Liver (tissue), 9 donors: ENCODE measurements around the gene TYW1. TPM values are rescaled to one million over a fixed set of nuclear protein-coding genes. Genes with fewer than 3 reads are reported as not detected.

Source experiments
- DNase-seq: peaks from one replicate; pipeline ENCODE4 v3.0.0-alpha.2; 2017; ENCODE audit warnings: low spot score
- H3K27ac ChIP-seq, 2 donors: one replicate each; pipeline ENCODE4 v1.7.0; 2013; ENCODE audit warnings: inconsistent platforms in 2 of 2, low read length in 2 of 2, control low read depth in 1 of 2, low read depth in 1 of 2, mild to moderate bottlenecking in 1 of 2
- H3K27me3 ChIP-seq, 4 donors: one replicate each; pipeline versions ENCODE4 v1.6.1 to v1.7.0; 2013; ENCODE audit warnings: low read length in 3 of 4, inconsistent platforms in 1 of 4, mild to moderate bottlenecking in 1 of 4, moderate library complexity in 1 of 4; ENCODE audit not compliant: control insufficient read depth in 4 of 4, insufficient read depth in 4 of 4
- H3K36me3 ChIP-seq, 4 donors: one replicate each; pipeline versions ENCODE4 v1.6.1 to v1.7.0; 2013; ENCODE audit warnings: low read length in 3 of 4, mild to moderate bottlenecking in 3 of 4, low read depth in 1 of 4, moderate library complexity in 1 of 4; ENCODE audit not compliant: control insufficient read depth in 4 of 4, insufficient read depth in 3 of 4
- H3K4me1 ChIP-seq, 4 donors: one replicate each; pipeline versions ENCODE4 v1.6.1 to v1.7.0; 2013; ENCODE audit warnings: low read length in 3 of 4, mild to moderate bottlenecking in 3 of 4, moderate library complexity in 1 of 4; ENCODE audit not compliant: control insufficient read depth in 4 of 4, insufficient read depth in 4 of 4
- H3K4me3 ChIP-seq, 3 donors: one replicate each; pipeline versions ENCODE4 v1.6.1 to v1.7.0; 2013; ENCODE audit warnings: low read length in 3 of 3, control low read depth in 1 of 3, low read depth in 1 of 3, mild to moderate bottlenecking in 1 of 3
- H3K9ac ChIP-seq, 2 donors: one replicate each; pipeline ENCODE4 v1.7.0; 2013; ENCODE audit warnings: low read length in 2 of 2, mild to moderate bottlenecking in 2 of 2, moderate library complexity in 2 of 2, control low read depth in 1 of 2, low read depth in 1 of 2
- H3K9me3 ChIP-seq, 4 donors: one replicate each; pipeline versions ENCODE4 v1.6.1 to v1.7.0; 2013; ENCODE audit warnings: low read length in 3 of 4; ENCODE audit not compliant: control insufficient read depth in 4 of 4
- EGR1 ChIP-seq, 2 donors: IDR thresholded peaks; 2 replicates each; pipeline ENCODE4 v1.6.1; 2016 to 2018; ENCODE audit warnings: antibody characterized with exemption in 2 of 2, low read depth in 2 of 2
- FOXA1 ChIP-seq: IDR thresholded peaks from 2 replicates; pipeline ENCODE4 v1.6.1; 2016; ENCODE audit warnings: antibody characterized with exemption
- FOXA2 ChIP-seq: IDR thresholded peaks from 2 replicates; pipeline ENCODE4 v1.6.1; 2016; ENCODE audit warnings: antibody characterized with exemption
- GABPA ChIP-seq, 2 donors: IDR thresholded peaks in 1 of 2; conservative IDR thresholded peaks in 1 of 2; 2 replicates each; pipeline ENCODE4 v1.6.1; 2016; ENCODE audit warnings: antibody characterized with exemption in 2 of 2, mild to moderate bottlenecking in 1 of 2, moderate library complexity in 1 of 2
- HNF4A ChIP-seq, 2 donors: conservative IDR thresholded peaks; 2 replicates each; pipeline ENCODE4 v1.6.1; 2016; ENCODE audit warnings: antibody characterized with exemption in 2 of 2, mild to moderate bottlenecking in 2 of 2
- HNF4G ChIP-seq: IDR thresholded peaks from 2 replicates; pipeline ENCODE4 v1.6.1; 2016; ENCODE audit warnings: antibody characterized with exemption
- JUND ChIP-seq, 2 donors: IDR thresholded peaks; 2 replicates each; pipeline ENCODE4 v1.6.1; 2016; ENCODE audit warnings: antibody characterized with exemption in 2 of 2
- NR2F2 ChIP-seq: IDR thresholded peaks from 2 replicates; pipeline ENCODE4 v1.6.1; 2016; ENCODE audit warnings: antibody characterized with exemption
- RAD21 ChIP-seq, 2 donors: IDR thresholded peaks; 2 replicates each; pipeline ENCODE4 v1.6.1; 2016; ENCODE audit warnings: antibody characterized with exemption in 2 of 2, mild to moderate bottlenecking in 2 of 2
- RXRA ChIP-seq, 2 donors: IDR thresholded peaks; 2 replicates each; pipeline ENCODE4 v1.6.1; 2017 to 2018; ENCODE audit warnings: antibody characterized with exemption in 2 of 2, mild to moderate bottlenecking in 1 of 2
- SP1 ChIP-seq: IDR thresholded peaks from 2 replicates; pipeline ENCODE4 v1.6.1; 2018; ENCODE audit warnings: antibody characterized with exemption, mild to moderate bottlenecking
- TAF1 ChIP-seq: conservative IDR thresholded peaks from 2 replicates; pipeline ENCODE4 v1.6.1; 2016; ENCODE audit warnings: antibody characterized with exemption, mild to moderate bottlenecking
- YY1 ChIP-seq: IDR thresholded peaks from 2 replicates; pipeline ENCODE4 v1.6.1; 2016; ENCODE audit warnings: antibody characterized with exemption, mild to moderate bottlenecking
- WGBS: extraction: QIAGEN DNeasy Blood & Tissue Kit; methylation state at CpG from one replicate; pipeline ENCODE4 v1.1.7; 2013; 5-methylcytosine and 5-hydroxymethylcytosine counted together
- polyA plus RNA-seq, 2 donors: library from polyadenylated mRNA; stranded (reverse) in 1 of 2; unstranded in 1 of 2; fragments of 200-250 nt in 1 of 2; fragments of >200 nt in 1 of 2; fragmentation: Nextera tagmentation in 1 of 2; extraction: Ambion mirVana in 1 of 2; gene quantifications; one replicate each; pipeline versions ENCODE4 v1.2.1 to v1.2.3, GENCODE V29; 2013 to 2015
- total RNA-seq, 2 donors: library from RNA; depleted of rRNA; stranded (reverse); fragments of >200 nt; gene quantifications; one replicate each; pipeline ENCODE4 v1.2.3, GENCODE V29; 2014
- TF ChIP-seq, protein P1 (sequence below): fragments of 150-350 bp; IDR thresholded peaks from 2 replicates; pipeline ENCODE4 v1.5.1; 2017; ENCODE audit warnings: improper control_type of control experiment, low read depth, low read length; ENCODE audit not compliant: missing input control
- TF ChIP-seq, protein P2 (sequence below): IDR thresholded peaks from 2 replicates; pipeline ENCODE4 v1.6.1; 2016; ENCODE audit warnings: antibody characterized with exemption
- TF ChIP-seq, protein P3 (sequence below): IDR thresholded peaks from 2 replicates; pipeline ENCODE4 v1.6.1; 2016; ENCODE audit warnings: antibody characterized with exemption, mild to moderate bottlenecking
- TF ChIP-seq, protein P4 (sequence below): IDR thresholded peaks from 2 replicates; pipeline ENCODE4 v1.6.1; 2016; ENCODE audit warnings: antibody characterized with exemption
- TF ChIP-seq, protein P5 (sequence below): IDR thresholded peaks from 2 replicates; pipeline ENCODE4 v1.6.1; 2016; ENCODE audit warnings: antibody characterized with exemption
- donor health status: healthy.
- donor health status: healthy.
- donor health status: healthy.
- donor health status: healthy.
- donor health status: healthy.

TYW1 gene
- total and polyA plus RNA-seq, 4 donors = 6.7 to 16.6 (median 9.9) TPM

DNA sequence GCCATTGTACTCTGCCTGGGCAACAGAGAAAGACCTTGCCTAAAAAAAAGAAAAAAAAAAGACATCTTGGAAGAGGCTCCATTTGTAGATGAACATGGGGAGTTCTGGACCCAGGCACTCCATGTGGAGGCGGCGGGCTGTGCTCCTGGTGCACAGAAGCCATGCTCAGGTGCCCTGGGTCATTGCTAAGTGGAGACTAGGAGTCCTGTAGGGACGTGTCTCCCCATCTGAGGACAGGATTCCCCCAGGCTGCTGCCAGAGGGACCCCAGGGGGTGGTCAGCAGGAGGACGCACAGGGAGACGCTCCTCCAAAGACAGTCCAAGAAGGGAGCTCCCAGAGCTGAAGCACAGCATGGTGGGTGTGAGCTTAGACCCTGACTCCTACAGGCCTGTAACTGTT is 35.5 kb upstream of the TYW1 start (continued):
- TF ChIP-seq, protein P1, sequence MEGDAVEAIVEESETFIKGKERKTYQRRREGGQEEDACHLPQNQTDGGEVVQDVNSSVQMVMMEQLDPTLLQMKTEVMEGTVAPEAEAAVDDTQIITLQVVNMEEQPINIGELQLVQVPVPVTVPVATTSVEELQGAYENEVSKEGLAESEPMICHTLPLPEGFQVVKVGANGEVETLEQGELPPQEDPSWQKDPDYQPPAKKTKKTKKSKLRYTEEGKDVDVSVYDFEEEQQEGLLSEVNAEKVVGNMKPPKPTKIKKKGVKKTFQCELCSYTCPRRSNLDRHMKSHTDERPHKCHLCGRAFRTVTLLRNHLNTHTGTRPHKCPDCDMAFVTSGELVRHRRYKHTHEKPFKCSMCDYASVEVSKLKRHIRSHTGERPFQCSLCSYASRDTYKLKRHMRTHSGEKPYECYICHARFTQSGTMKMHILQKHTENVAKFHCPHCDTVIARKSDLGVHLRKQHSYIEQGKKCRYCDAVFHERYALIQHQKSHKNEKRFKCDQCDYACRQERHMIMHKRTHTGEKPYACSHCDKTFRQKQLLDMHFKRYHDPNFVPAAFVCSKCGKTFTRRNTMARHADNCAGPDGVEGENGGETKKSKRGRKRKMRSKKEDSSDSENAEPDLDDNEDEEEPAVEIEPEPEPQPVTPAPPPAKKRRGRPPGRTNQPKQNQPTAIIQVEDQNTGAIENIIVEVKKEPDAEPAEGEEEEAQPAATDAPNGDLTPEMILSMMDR = no peak
- TF ChIP-seq GABPA (IDR thresholded peaks at IDR 0.05 in 1 of 2, conservative IDR thresholded peaks at IDR 0.05 in 1 of 2) (no peak), NR2F2 (no peak), TAF1 (no peak), HNF4G (no peak), HNF4A (conservative IDR thresholded peaks at IDR 0.05) (no peak)
- TF ChIP-seq, protein P2, sequence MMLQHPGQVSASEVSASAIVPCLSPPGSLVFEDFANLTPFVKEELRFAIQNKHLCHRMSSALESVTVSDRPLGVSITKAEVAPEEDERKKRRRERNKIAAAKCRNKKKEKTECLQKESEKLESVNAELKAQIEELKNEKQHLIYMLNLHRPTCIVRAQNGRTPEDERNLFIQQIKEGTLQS = no peak

DNA sequence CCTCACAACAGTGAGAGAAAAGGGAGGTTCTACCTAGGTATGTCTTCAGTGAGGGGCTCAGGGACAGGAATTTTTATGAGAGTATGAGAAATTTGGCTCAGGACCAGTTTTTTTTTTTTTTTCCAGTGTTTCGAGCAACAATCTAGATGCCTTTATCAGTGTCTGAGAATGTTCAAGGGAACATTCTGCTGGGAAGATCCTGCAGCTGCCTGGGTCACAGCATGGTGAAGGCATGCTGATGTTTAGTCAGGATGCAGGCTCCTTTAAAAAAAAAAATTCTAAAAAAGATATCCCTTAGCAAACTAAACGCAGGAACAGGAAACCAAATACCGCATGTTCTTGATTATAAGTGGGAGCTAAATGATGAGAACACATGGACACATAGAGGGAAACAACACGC is 32.2 kb upstream of the TYW1 start:
- H3K4me1 ChIP-seq = no peaks in the 10 kb centered on the region
- TF ChIP-seq JUND (IDR thresholded peaks at IDR 0.05) = no peak
- no peak for TF ChIP-seq EGR1 (IDR thresholded peaks at IDR 0.05; ENCODE audit: low read depth in 2 of 2)
- TF ChIP-seq FOXA2 = no peak
- TF ChIP-seq, protein P2 = no peak
- TF ChIP-seq YY1 = no peak
- TF ChIP-seq, protein P1 = no peak
- no peak for TF ChIP-seq HNF4G
- TF ChIP-seq, protein P3, sequence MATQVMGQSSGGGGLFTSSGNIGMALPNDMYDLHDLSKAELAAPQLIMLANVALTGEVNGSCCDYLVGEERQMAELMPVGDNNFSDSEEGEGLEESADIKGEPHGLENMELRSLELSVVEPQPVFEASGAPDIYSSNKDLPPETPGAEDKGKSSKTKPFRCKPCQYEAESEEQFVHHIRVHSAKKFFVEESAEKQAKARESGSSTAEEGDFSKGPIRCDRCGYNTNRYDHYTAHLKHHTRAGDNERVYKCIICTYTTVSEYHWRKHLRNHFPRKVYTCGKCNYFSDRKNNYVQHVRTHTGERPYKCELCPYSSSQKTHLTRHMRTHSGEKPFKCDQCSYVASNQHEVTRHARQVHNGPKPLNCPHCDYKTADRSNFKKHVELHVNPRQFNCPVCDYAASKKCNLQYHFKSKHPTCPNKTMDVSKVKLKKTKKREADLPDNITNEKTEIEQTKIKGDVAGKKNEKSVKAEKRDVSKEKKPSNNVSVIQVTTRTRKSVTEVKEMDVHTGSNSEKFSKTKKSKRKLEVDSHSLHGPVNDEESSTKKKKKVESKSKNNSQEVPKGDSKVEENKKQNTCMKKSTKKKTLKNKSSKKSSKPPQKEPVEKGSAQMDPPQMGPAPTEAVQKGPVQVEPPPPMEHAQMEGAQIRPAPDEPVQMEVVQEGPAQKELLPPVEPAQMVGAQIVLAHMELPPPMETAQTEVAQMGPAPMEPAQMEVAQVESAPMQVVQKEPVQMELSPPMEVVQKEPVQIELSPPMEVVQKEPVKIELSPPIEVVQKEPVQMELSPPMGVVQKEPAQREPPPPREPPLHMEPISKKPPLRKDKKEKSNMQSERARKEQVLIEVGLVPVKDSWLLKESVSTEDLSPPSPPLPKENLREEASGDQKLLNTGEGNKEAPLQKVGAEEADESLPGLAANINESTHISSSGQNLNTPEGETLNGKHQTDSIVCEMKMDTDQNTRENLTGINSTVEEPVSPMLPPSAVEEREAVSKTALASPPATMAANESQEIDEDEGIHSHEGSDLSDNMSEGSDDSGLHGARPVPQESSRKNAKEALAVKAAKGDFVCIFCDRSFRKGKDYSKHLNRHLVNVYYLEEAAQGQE = no peak
- TF ChIP-seq, protein P4, sequence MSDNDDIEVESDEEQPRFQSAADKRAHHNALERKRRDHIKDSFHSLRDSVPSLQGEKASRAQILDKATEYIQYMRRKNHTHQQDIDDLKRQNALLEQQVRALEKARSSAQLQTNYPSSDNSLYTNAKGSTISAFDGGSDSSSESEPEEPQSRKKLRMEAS = no peak
- no peak for TF ChIP-seq HNF4A (conservative IDR thresholded peaks at IDR 0.05)
- no peak for TF ChIP-seq RAD21 (IDR thresholded peaks at IDR 0.05)
- no peak for TF ChIP-seq TAF1
- TF ChIP-seq FOXA1 = no peak
- TF ChIP-seq RXRA (IDR thresholded peaks at IDR 0.05) = no peak
- TF ChIP-seq SP1 = no peak
- TF ChIP-seq, protein P5, sequence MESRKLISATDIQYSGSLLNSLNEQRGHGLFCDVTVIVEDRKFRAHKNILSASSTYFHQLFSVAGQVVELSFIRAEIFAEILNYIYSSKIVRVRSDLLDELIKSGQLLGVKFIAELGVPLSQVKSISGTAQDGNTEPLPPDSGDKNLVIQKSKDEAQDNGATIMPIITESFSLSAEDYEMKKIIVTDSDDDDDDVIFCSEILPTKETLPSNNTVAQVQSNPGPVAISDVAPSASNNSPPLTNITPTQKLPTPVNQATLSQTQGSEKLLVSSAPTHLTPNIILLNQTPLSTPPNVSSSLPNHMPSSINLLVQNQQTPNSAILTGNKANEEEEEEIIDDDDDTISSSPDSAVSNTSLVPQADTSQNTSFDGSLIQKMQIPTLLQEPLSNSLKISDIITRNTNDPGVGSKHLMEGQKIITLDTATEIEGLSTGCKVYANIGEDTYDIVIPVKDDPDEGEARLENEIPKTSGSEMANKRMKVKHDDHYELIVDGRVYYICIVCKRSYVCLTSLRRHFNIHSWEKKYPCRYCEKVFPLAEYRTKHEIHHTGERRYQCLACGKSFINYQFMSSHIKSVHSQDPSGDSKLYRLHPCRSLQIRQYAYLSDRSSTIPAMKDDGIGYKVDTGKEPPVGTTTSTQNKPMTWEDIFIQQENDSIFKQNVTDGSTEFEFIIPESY = no peak
- no peak for TF ChIP-seq NR2F2
- TF ChIP-seq GABPA (IDR thresholded peaks at IDR 0.05 in 1 of 2, conservative IDR thresholded peaks at IDR 0.05 in 1 of 2) = no peak
- peaks cover 0 to 4% (median 0%) of the 10 kb centered on the region in 4 donors for H3K36me3 ChIP-seq
- H3K4me3 ChIP-seq = no peak overlapping the region
- H3K27ac ChIP-seq = no peak overlapping the region
- DNase-seq = no peak
- no peak overlapping the region for H3K9ac ChIP-seq
- WGBS = 65% methylated on average over 4 of the region's 4 CpGs
- H3K9me3 ChIP-seq = no peaks in the 10 kb centered on the region
- no peaks in the 10 kb centered on the region for H3K27me3 ChIP-seq
